HL-60 (cell line): Measurements from ENCODE around the gene GPR108.
A peak's percentile ranks its signal among the peaks of the same experiment; 100 is the strongest.

ENCODE experiments used
- DNase-seq, 2 experiments: peaks; one replicate each; pipeline ENCODE4 v3.0.0-alpha.2; 2010 to 2020; ENCODE audit warnings: low read depth in 1 of 2, low spot score in 1 of 2
- H3K27ac ChIP-seq: fragments of 250-450 bp; sonication (Bioruptor Pico); replicated peaks from 2 replicates; pipeline ENCODE4 v1.5.1; 2020; ENCODE audit warnings: mild to moderate bottlenecking, moderate library complexity
- H3K27me3 ChIP-seq: fragments of 250-450 bp; sonication (Bioruptor Pico); 2 replicates; pipeline ENCODE4 v1.5.1; 2021; ENCODE audit warnings: mild to moderate bottlenecking, moderate library complexity; ENCODE audit not compliant: insufficient read depth, poor library complexity, severe bottlenecking
- H3K4me3 ChIP-seq: replicated peaks from 2 replicates; pipeline ENCODE4 v1.5.1; 2011; ENCODE audit warnings: mild to moderate bottlenecking, control low read depth, low read length; ENCODE audit not compliant: insufficient read depth
- GABPA ChIP-seq: IDR thresholded peaks from 2 replicates; pipeline ENCODE4 v1.6.1; 2012; ENCODE audit warnings: low read depth
- POLR2AphosphoS5 ChIP-seq: IDR thresholded peaks from 2 replicates; pipeline ENCODE4 v1.6.1; 2012; ENCODE audit warnings: low read depth
- SPI1 ChIP-seq: IDR thresholded peaks from 2 replicates; pipeline ENCODE4 v1.6.1; 2012; ENCODE audit warnings: low read depth, mild to moderate bottlenecking, borderline replicate concordance
- TF ChIP-seq, protein P1 (sequence below): IDR thresholded peaks from 2 replicates; pipeline ENCODE4 v1.6.1; 2012; ENCODE audit warnings: low read depth; ENCODE audit not compliant: insufficient replicate concordance
- TF ChIP-seq, protein P2 (sequence below): IDR thresholded peaks from one replicate; pipeline ENCODE4 v1.5.1; 2011; ENCODE audit warnings: low read length, control low read depth, inconsistent platforms; ENCODE audit not compliant: insufficient read depth

GPR108 gene

DNA sequence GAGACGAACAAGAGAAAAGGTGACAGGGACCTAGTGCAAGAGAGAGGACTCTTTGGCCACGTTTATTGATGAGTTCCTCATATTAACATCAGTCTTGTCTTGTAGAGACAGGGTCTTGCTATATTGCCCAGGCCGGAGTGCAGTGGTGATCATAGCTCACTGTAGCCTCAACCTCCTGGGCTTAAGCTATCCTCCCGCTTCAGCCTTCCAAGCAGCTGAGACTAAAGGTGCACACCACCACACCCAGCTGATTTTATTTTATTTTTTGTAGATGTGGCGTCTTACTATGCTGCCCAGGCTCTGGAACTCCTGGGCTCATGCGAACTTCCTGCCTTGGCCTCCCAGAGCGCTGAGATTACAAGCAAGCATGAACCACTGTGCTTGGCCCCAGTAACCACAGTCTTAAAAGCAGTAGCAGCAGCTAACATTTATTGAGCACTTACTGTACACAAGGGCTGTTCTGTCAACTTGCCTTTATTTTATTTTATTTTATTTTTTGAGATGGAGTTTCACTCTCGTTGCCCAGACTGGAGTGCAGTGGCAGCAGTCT is 30.9 kb upstream of the GPR108 start:
- DNase-seq: no peak
- H3K4me3 ChIP-seq: peak overlapping the region; percentile 56
- no peak for TF ChIP-seq GABPA
- no peak for TF ChIP-seq POLR2AphosphoS5
- TF ChIP-seq, protein P1, sequence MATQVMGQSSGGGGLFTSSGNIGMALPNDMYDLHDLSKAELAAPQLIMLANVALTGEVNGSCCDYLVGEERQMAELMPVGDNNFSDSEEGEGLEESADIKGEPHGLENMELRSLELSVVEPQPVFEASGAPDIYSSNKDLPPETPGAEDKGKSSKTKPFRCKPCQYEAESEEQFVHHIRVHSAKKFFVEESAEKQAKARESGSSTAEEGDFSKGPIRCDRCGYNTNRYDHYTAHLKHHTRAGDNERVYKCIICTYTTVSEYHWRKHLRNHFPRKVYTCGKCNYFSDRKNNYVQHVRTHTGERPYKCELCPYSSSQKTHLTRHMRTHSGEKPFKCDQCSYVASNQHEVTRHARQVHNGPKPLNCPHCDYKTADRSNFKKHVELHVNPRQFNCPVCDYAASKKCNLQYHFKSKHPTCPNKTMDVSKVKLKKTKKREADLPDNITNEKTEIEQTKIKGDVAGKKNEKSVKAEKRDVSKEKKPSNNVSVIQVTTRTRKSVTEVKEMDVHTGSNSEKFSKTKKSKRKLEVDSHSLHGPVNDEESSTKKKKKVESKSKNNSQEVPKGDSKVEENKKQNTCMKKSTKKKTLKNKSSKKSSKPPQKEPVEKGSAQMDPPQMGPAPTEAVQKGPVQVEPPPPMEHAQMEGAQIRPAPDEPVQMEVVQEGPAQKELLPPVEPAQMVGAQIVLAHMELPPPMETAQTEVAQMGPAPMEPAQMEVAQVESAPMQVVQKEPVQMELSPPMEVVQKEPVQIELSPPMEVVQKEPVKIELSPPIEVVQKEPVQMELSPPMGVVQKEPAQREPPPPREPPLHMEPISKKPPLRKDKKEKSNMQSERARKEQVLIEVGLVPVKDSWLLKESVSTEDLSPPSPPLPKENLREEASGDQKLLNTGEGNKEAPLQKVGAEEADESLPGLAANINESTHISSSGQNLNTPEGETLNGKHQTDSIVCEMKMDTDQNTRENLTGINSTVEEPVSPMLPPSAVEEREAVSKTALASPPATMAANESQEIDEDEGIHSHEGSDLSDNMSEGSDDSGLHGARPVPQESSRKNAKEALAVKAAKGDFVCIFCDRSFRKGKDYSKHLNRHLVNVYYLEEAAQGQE: no peak
- TF ChIP-seq, protein P2, sequence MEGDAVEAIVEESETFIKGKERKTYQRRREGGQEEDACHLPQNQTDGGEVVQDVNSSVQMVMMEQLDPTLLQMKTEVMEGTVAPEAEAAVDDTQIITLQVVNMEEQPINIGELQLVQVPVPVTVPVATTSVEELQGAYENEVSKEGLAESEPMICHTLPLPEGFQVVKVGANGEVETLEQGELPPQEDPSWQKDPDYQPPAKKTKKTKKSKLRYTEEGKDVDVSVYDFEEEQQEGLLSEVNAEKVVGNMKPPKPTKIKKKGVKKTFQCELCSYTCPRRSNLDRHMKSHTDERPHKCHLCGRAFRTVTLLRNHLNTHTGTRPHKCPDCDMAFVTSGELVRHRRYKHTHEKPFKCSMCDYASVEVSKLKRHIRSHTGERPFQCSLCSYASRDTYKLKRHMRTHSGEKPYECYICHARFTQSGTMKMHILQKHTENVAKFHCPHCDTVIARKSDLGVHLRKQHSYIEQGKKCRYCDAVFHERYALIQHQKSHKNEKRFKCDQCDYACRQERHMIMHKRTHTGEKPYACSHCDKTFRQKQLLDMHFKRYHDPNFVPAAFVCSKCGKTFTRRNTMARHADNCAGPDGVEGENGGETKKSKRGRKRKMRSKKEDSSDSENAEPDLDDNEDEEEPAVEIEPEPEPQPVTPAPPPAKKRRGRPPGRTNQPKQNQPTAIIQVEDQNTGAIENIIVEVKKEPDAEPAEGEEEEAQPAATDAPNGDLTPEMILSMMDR: no peak
- no peak for TF ChIP-seq SPI1
- H3K27ac ChIP-seq: no peak overlapping the region
- H3K27me3 ChIP-seq: no peaks in the 10 kb centered on the region

DNA sequence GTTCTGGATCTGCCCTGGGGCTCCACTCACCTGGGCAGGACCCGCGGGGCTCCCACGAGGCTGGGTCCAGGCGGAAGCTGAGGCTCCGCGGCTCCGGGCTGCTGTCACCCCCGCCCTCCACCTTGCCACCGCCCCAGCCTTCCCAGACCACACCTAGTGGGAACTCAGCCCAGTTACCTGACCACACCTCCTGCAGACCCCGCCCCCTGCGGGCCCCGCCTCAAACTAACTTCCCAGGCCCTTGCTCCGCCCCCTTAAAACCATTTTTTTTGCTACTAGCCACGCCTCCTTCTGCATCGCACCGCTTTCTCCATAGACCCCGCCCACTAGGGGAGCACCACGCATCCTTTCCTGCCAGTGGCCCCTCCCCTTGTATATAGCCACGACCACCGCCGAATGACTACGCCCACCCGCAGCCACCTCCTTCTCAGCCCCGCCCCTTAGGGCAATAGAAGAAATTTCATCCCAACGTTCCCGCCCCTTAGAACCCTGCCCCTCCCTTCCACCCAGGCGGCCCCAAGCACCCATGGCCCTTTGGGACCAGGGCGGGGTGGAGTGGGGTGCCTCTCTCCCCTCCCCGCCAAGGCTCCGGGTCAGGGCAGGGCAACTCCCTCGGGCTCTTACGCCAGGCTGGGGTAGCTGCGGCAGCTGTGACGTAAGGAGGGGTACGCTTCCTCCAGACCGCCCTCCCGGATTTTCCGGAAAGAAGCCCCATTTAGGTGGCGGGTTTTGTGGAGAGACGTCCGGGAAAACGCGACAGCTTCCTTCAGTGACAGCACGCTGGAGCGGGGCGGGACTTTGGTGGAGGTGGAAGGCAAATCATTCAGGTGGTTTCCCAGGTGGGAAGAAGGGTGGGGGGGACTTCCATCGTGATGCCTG is 30.2 kb upstream of the GPR108 start, which contains the start of gene SH2D3A:
TSS of gene SH2D3A (minus strand) at position 79 of the 879 bp plus-strand sequence. CDS start 3,687 bp downstream, outside the sequence.
- no peaks in the 10 kb centered on the region for H3K27me3 ChIP-seq
- peak within 1 kb of the TSS; percentile 56 for H3K4me3 ChIP-seq
- TF ChIP-seq SPI1 (no peak), POLR2AphosphoS5 (no peak), GABPA (no peak)
- TF ChIP-seq, protein P1: no peak
- TF ChIP-seq, protein P2: no peak
- peak; percentile 77 to 81 for DNase-seq
- H3K27ac ChIP-seq: no peak within 1 kb of the TSS

DNA sequence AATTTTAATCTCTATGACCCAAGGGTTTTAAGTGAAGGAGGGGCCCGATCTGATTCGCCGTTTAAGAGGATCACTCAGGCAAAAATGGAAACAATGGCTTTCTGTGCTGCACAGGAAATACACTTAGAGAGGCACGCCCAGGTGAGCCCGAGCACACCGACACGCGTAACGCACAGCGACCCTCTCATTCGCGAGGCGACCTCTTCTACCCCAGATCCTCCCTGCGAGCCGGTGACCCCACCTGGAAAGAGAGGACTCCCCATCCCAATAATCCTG is 29.6 kb upstream of the GPR108 start:
- no peak overlapping the region for H3K27ac ChIP-seq
- TF ChIP-seq, protein P2: no peak
- H3K4me3 ChIP-seq: peak overlapping the region; percentile 56
- H3K27me3 ChIP-seq: no peaks in the 10 kb centered on the region
- DNase-seq: no peak
